HG03095 (cell line): ENCODE results near the gene RPL10A.
"Not testable (repeated sequence)": the region's sequence is repeated elsewhere in the genome, so short reads cannot be mapped to it uniquely, and the experiment has no call there.

Experiments used
- ATAC-seq: cut with Tn5 transposase; IDR thresholded peaks from one replicate; pipeline ENCODE4 v1.9.1; 2021; ENCODE audit warnings: moderate library complexity; ENCODE audit not compliant: unreplicated experiment

The RPL10A gene

DNA sequence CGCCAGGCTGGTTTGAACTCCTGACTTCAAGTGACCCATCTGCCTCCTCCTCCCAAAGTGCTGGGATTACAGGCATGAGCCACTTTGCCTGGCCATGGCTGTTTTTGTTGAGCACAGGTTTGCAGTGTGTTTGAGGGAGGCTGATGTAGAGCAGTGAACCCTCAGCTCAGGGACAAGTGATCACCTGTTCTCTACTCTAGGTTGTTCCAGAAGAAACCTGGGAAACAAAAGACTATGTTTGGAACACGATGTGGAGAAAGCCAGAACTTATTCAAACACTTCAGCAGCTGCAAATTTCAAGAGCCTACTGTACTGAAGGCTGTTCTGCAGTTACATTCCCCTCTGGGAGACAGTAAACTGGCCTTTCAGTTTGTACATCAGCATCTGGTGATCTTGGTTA is 39.8 kb downstream of the RPL10A start:
- ATAC-seq: no peak

DNA sequence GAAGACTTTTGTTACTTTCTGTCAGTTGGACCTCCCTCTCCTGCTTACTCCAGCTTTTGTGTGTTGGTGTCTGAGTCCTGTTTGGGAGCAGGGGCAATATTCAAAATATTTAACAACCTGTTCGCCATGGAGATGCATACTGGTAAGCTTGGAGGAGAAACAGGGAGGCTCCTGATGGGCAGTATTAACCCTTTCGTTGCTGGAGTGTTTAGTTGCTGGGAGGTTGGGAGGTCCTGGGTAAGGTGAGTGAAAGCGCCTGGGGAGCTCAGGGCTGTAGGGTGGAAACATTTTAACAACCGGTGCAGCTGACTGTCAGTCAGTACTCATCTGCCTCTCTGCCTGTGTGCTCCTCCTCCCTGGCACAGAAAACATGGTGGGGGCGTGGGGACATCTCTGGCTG is 40.3 kb downstream of the RPL10A start:
- ATAC-seq: no peak

DNA sequence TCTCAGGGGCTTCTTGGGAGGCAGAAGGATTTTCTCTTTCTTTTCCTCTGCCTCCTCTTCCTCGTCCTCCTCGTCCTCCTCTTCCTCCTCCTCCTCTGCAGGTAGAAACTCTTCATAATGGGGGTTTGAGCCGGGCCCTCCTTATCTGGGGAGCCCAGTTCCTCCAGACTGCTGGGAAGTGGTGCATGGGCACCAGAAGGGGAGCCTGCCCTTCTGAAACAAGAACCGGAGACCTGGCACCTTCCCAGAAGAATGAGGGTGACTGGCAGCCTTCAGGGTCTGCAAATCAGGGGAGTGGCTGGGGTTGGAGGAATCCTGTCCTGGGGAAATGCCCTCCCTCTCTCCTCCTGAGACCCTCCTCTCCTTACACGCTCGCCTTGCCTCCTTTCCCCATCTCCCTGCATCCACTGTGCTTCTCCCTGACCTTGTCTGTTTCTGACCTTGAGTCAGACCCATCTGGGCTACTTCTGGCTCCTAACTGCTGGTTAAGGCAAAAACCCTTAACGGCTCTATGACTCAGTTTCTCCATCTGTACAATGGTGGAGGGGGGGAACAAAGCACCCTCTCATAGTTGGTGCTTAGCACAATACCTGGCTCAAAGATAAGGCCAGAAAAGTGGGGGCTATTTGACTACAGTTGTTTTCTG is 42.8 kb downstream of the RPL10A start:
- no peak for ATAC-seq

DNA sequence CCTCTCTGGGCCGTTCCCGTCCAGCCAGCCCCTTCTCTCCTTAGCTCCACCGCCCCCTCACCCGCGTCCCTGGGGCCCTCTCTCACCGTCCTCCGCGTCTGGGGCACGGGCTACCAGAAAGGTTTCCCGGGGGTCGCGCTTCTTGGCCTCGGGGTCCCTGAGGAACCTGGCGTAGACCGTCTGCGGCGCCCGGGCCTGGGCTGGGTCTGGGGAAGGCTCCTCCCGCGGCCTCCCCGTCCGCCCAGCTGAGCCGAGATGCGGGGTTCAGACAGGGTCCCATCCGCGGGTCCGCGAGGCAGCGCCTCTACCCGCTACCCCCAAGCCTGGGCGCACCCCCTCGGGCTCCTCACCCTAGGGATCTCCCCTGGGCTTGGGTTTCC is 43.4 kb downstream of the RPL10A start:
- ATAC-seq: no peak

DNA sequence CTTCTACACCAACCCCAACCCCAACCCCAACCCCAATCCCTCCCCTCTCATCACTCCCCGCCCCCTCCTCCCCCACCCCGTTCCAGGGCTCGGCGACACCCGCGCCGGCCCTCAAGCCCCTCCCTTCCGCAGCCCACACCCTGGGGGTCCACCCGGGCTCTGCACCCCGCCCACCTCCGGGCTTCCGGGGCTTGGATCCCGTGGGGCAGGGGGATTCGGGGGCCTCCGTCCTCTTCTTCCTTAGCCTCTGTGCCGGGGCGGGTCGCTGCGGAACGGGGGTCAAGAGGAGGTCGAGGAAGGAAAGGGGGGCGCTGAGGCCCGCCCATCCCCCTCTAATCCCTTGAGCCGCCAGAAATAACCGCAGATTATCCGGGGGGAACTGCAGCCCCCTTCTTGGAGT is 43.8 kb downstream of the RPL10A start:
- no peak for ATAC-seq

DNA sequence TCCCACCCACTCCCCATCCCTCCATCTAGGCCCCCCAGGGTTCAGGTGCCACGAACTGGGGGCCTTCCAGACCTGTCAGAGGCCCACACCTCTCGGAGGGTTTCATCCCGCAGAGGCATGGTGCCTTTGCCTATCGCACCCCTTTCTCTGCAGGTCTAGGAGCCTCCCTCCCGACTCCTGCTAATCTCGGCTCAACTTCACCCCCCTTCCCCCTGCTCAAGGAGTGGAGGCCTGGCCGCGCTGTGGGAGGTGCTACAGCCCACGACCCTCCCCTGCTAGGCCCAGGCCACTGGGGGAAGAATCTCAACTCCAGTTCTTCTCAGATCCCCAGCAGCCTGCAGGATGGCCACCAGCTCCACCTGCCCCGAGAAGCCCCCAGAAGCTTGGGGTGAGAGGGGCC is 44.5 kb downstream of the RPL10A start, which contains the start of gene TULP1:
Gene TULP1 (minus strand): TSS at position 157 of the 400 bp plus-strand sequence. CDS start 38 bp downstream, at position 119.
- ATAC-seq: no peak

DNA sequence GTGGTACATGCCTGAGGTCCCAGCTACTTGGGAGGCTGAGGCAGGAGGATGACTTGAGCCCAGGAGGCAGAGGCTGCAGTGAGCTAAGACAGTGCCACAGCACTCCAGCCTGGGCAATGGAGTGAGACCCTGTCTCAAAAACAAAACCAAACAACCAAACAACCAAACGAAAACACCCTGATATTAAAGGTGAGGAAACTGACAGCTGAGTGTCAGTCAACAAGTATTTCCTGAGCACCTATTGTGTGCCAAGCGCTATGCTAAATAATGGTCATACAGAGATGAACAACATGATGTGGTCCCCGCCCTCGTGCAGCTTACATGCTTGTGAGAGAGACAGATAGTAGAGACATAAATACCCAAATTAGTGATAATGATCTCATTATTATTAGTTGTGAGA is 46.4 kb downstream of the RPL10A start:
- no peak for ATAC-seq

DNA sequence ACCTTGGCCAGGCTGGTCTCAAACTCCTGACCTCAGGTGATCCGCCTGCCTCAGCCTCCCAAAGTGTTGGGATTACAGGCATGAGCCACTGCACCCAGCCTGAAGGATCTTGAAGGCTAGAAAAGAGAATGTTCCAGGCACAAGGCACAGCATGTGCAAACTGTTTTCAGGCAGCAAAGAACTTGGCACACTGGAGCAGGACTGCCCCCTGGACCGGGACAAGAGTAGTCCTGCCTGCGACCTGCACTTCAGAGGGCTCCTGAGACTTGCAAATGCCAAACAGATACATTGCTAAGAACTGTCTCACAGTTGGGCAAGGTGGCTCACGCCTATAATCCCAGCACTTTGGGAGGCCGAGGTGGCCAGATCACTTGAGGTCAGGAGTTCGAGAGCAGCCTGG is 47.7 kb downstream of the RPL10A start:
- not testable (repeated sequence) for ATAC-seq

DNA sequence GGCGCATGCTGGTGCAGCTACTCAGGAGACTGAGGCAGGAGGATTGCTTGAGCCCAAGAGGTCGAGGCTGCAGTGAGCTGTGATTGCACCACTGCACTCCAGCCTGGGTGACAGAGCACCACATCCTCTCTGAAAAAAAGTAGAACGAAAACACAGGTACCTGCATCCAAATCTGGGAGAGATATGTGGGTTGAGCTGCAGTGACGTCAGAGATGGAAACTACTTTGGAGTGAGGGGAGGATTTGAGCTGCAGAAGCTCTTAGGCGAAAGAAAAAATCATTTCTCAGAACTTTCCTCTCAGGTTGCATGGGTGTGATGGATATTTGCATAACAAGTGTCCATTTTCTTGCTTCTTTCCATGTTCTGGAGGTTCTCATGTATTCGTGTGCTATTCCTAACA is 48.5 kb downstream of the RPL10A start:
- ATAC-seq: no peak

DNA sequence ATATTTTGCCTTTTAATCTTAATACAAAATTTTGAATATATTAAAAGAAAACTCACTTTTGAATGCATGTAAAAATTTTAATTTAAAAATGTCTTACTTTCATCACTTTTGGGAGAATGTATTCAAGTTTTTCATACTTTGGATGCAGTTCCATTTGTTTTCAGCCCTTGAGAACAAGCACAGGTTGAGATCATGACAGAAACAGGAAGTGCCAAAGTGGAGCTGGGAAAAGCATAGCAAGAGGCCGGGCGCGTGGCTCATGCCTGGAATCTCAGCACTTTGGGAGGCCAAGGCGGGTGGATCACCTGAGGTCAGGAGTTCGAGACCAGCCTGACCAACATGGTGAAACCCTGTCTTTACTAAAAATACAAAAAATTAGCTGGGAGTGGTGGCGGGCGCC is 49.8 kb downstream of the RPL10A start:
- not testable (repeated sequence) for ATAC-seq

DNA sequence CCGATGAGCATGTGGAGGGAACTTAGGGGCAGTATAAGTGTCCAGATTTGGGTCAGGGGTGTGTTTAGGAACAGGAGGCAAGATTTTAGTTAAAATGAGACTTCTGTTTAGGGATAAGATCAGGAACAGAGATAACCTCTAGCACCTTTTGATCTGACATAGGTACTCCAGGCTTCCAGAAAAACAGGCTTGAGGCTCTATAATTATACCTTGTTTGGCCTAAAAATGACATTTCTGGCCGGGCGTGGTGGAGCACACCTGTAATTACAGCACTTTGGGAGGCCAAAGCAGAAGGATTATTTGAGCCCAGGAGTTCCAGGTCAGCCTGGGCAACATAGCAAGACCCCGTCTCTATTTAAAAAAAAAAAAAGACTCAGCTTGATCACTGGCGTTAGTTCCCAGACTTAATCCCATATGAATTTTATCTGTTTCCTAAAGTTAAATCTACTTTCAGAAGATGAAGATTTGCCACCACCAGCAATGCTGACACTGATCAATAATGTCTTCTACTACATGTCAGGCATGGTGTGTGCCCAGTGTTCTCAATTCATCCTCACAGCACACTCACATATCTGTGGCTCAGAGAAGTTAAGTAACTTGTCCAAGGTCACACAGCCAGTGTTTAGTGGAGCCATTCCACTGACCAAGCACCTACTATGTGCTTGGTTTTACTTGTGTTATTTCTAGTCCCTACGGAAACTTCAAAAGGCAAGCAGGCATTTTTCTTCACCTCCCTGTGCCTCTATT is 50.5 kb downstream of the RPL10A start:
- ATAC-seq: no peak

DNA sequence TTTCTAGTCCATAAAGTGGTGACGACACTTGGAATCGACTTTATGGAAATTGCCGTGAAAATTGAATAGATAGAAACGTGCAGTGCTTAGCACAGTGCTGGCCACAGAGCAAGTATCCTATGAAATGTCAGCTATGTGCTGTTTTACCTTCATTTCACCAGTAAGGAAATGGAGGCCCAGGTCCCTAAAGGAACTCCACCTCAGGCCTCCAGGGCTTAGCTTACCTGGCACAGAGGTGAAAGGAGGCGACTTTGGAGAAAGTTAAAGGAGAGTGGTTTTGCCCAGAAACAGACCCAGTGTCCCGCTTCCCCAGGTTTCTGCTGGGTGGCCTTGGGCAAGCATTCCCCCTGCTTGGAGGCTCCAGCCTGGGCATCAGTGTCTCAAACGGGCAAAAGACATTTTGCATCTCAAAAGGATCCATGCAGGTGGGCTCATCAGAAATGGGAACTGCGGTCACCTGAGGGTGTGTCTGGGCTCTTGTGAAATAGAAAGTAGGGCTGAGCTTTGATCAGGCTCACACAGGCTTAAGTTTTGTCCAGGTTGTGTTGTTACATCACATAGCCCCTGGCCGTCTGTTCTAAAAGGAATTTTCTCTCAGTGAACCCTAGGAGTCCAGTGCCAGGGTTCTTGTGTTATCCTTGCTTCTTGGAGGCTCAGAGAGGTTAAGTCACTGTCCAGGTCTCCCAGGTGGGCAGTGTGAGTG is 51.3 kb downstream of the RPL10A start:
- no peak for ATAC-seq
